T-helper 17 cell (primary cell): ENCODE data around the gene KATNAL2. TPM values are rescaled to one million over a fixed set of nuclear protein-coding genes. Genes with fewer than 3 reads are reported as not detected.

Experiments used
- ATAC-seq: fragments of 150-1000 bp; cut with Tn5 transposase; 2 replicates; pipeline ENCODE4 v1.10.0; 2021; ENCODE audit warnings: mild to moderate bottlenecking, moderate library complexity
- DNase-seq, 3 donors: peaks; one replicate each; pipeline versions ENCODE4 v3.0.0 to v3.0.0-alpha.2; 2020 to 2021
- H3K9me3 ChIP-seq: one replicate; pipeline ENCODE4 v1.7.0; 2013; ENCODE audit warnings: low read length, mild to moderate bottlenecking; ENCODE audit not compliant: control insufficient read depth, poor library complexity, severe bottlenecking
- H3K27ac Mint-ChIP-seq: one replicate; pipeline ENCODE4 v1.8.0; 2022; ENCODE audit warnings: mild to moderate bottlenecking, moderate library complexity, mixed read lengths
- H3K27me3 Mint-ChIP-seq: one replicate; pipeline ENCODE4 v1.8.0; 2022; ENCODE audit warnings: mixed read lengths
- H3K36me3 Mint-ChIP-seq: one replicate; pipeline ENCODE4 v1.8.0; 2022; ENCODE audit warnings: low read depth, mixed read lengths
- H3K4me1 Mint-ChIP-seq: one replicate; pipeline ENCODE4 v1.8.0; 2022; ENCODE audit warnings: mild to moderate bottlenecking, mixed read lengths
- H3K4me3 Mint-ChIP-seq: one replicate; pipeline ENCODE4 v1.8.0; 2022; ENCODE audit warnings: mild to moderate bottlenecking, moderate library complexity, mixed read lengths
- total RNA-seq, 4 donors: library from RNA in 2 of 4; stranded (reverse) in 2 of 4; gene quantifications; one replicate each; pipeline ENCODE4 v1.2.3 and lab custom pipeline; 2022 to 2026

The KATNAL2 gene
- total RNA-seq, 2 donors from 2014 or later: 0.86 to 0.97 TPM

DNA sequence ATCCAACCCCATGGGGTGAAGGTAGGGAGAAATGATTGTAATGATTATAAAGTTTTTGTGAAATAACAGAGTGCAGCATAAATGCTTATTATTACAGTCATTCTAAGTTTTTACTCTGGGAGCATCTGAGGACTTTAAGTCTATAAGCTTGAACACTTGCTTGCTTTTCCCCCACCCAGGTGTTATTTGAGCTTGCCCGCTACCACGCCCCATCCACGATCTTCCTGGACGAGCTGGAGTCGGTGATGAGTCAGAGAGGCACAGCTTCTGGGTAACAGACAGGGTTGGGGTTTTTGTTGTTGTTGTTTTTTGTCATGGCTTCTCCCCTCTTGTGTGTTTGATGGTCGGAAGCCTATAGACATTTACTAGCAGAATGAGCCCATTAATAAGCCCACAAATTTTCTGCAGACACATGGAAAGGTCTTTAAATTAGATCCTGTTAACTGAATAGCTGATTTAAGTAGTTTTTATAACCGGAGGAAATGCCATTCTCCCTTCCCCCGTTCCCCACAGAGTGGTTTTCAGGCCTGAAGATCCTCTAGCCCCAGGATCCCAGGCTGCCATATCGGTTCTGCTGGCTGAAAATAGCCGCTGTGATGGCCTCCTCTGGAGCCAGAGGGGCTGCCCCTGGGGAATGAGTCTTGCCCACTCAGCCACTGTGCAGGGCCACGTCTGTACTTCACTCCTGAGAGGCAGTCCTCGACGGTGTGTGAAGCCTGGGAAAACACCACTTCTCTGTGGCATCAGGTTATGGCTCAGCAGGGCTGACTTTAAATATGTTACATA is 157.9 kb downstream of the KATNAL2 start:
- ATAC-seq: no peak
- no peak overlapping the region for H3K27ac Mint-ChIP-seq
- H3K27me3 Mint-ChIP-seq: peaks cover 20% of the 10 kb centered on the region
- peaks cover 2% of the 10 kb centered on the region for H3K36me3 Mint-ChIP-seq
- H3K4me3 Mint-ChIP-seq: no peak overlapping the region
- no peaks in the 10 kb centered on the region for H3K9me3 ChIP-seq
- DNase-seq: no peak
- H3K4me1 Mint-ChIP-seq: no peaks in the 10 kb centered on the region

GRCh38 chr18:47077111-47077510 is 159.7 kb downstream of the KATNAL2 start:
- peaks cover 2% of the 10 kb centered on the region for H3K36me3 Mint-ChIP-seq
- no peaks in the 10 kb centered on the region for H3K4me1 Mint-ChIP-seq
- H3K27ac Mint-ChIP-seq: no peak overlapping the region
- H3K9me3 ChIP-seq: no peaks in the 10 kb centered on the region
- no peak overlapping the region for H3K4me3 Mint-ChIP-seq
- no peak for DNase-seq
- no peak for ATAC-seq
- H3K27me3 Mint-ChIP-seq: peaks cover 10% of the 10 kb centered on the region

GRCh38 chr18:47080872-47081271 is 163.5 kb downstream of the KATNAL2 start:
- no peak for DNase-seq
- no peaks in the 10 kb centered on the region for H3K4me1 Mint-ChIP-seq
- no peaks in the 10 kb centered on the region for H3K27me3 Mint-ChIP-seq
- H3K4me3 Mint-ChIP-seq: no peak overlapping the region
- ATAC-seq: no peak
- H3K27ac Mint-ChIP-seq: no peak overlapping the region
- peaks cover 4% of the 10 kb centered on the region for H3K36me3 Mint-ChIP-seq
- H3K9me3 ChIP-seq: no peaks in the 10 kb centered on the region

GRCh38 chr18:47081578-47081977 is 164.2 kb downstream of the KATNAL2 start:
- Mint-ChIP-seq H3K4me1 (no peaks in the 10 kb centered on the region), H3K27me3 (no peaks in the 10 kb centered on the region), H3K4me3 (no peak overlapping the region), H3K36me3 (peaks cover 4% of the 10 kb centered on the region), H3K27ac (no peak overlapping the region)
- ATAC-seq: no peak
- no peaks in the 10 kb centered on the region for H3K9me3 ChIP-seq
- DNase-seq: no peak

GRCh38 chr18:47087676-47088075 is 170.3 kb downstream of the KATNAL2 start:
- no peak overlapping the region for H3K27ac Mint-ChIP-seq
- no peak overlapping the region for H3K4me3 Mint-ChIP-seq
- peaks cover 7% of the 10 kb centered on the region for H3K36me3 Mint-ChIP-seq
- no peaks in the 10 kb centered on the region for H3K9me3 ChIP-seq
- DNase-seq: no peak
- H3K4me1 Mint-ChIP-seq: no peaks in the 10 kb centered on the region
- ATAC-seq: no peak
- no peaks in the 10 kb centered on the region for H3K27me3 Mint-ChIP-seq

DNA sequence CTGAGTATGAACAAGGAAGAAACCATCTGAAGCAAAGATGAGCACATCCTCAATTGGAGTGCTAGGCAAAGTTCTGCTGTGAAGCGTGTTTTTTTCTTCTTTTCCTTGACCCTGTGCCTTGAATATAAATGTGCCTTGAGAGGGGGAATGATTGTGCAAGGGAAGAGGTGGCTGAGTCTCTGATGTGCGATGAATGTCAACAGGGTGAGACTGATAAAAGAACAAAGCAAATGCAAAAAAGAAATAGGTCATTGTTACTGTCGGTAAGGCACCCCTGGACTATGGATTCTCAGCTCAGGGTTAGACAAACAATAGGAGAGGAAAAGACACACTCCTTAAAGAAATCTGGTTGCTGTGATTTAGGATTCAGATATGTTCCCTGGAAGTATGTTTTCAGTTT is 178.4 kb downstream of the KATNAL2 start:
- Mint-ChIP-seq H3K4me3 (no peak overlapping the region), H3K4me1 (no peaks in the 10 kb centered on the region), H3K27me3 (no peaks in the 10 kb centered on the region), H3K27ac (no peak overlapping the region), H3K36me3 (peaks cover 6% of the 10 kb centered on the region)
- ATAC-seq (no peak), DNase-seq (no peak)
- no peaks in the 10 kb centered on the region for H3K9me3 ChIP-seq

DNA sequence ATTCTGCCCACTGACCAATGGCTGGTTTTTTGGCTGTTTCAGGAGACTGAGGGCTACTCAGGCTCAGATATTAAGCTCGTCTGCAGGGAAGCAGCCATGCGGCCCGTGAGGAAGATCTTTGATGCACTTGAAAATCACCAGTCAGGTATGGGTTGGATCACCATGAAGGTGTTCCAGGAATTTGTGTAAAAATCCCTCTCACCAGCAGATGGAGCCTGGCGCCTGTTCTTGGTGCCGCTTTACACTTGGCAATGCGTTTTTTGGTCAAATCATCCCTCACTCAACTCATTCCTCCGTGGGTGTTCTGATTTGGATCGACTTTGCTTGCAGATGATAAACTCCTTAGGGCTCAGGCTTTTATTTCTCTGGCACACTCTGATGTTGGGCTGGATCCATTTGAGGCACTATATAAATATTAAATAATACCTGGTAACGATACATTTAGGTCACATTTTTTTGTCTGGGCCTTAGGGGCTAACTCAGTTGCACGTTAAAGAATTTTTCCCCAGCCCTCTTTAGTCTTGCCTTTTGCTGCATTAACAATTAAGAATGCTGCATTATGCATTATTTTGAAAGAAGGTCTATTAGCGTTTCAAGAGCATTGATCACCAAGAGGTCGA is 182.9 kb downstream of the KATNAL2 start:
- Mint-ChIP-seq H3K4me3 (no peak overlapping the region), H3K4me1 (peaks cover 2% of the 10 kb centered on the region), H3K36me3 (peaks cover 10% of the 10 kb centered on the region), H3K27ac (no peak overlapping the region), H3K27me3 (no peaks in the 10 kb centered on the region)
- H3K9me3 ChIP-seq: no peaks in the 10 kb centered on the region
- ATAC-seq: peak; percentile 61
- peak; percentile 26 to 55 (median 33) for DNase-seq

- no peak overlapping the region for H3K27ac Mint-ChIP-seq
- H3K4me1 Mint-ChIP-seq: peaks cover 2% of the 10 kb centered on the region
- H3K36me3 Mint-ChIP-seq: peaks cover 3% of the 10 kb centered on the region
- H3K4me3 Mint-ChIP-seq: no peak overlapping the region
- no peaks in the 10 kb centered on the region for H3K9me3 ChIP-seq
- no peak for DNase-seq
- no peak for ATAC-seq
- no peaks in the 10 kb centered on the region for H3K27me3 Mint-ChIP-seq
Measured at GRCh38 chr18:47108373-47108772, 191.0 kb downstream of the KATNAL2 start.

- no peaks in the 10 kb centered on the region for H3K9me3 ChIP-seq
- peaks cover 3% of the 10 kb centered on the region for H3K36me3 Mint-ChIP-seq
- H3K4me1 Mint-ChIP-seq: peaks cover 2% of the 10 kb centered on the region
- H3K27me3 Mint-ChIP-seq: no peaks in the 10 kb centered on the region
- DNase-seq: no peak
- H3K4me3 Mint-ChIP-seq: no peak overlapping the region
- H3K27ac Mint-ChIP-seq: no peak overlapping the region
- ATAC-seq: no peak
Measured at GRCh38 chr18:47108998-47109405, 191.6 kb downstream of the KATNAL2 start.

DNA sequence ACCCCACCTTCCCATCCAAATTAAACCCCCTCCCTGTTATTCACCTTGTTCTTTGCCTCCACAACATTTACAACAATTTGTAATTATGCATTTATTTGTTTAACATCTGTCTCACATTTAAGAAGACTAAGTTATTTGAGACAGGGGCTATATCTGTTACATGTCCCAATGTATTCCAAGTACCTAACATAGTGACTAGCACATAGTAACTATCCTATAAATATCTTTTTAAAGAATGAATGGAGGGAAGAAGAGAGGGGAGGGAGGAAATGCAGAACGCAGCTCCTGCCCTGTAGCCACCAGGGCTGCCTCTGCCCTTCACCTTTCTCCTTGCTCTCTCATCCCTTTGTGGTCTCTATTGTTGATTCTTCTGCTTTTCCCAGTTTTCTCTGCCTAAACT is 192.3 kb downstream of the KATNAL2 start:
- H3K9me3 ChIP-seq: no peaks in the 10 kb centered on the region
- no peak for DNase-seq
- no peaks in the 10 kb centered on the region for H3K27me3 Mint-ChIP-seq

GRCh38 chr18:47110492-47111274 is 193.3 kb downstream of the KATNAL2 start:
- H3K27ac Mint-ChIP-seq: peak overlapping the region; percentile 51

More for the DNA sequence above, 192.3 kb downstream of the KATNAL2 start:
- no peak overlapping the region for H3K4me3 Mint-ChIP-seq
- H3K36me3 Mint-ChIP-seq: no peaks in the 10 kb centered on the region
- H3K4me1 Mint-ChIP-seq: peaks cover 2% of the 10 kb centered on the region
- no peak overlapping the region for H3K27ac Mint-ChIP-seq
- no peak for ATAC-seq

GRCh38 chr18:47113796-47114540 is 196.6 kb downstream of the KATNAL2 start:
- H3K27me3 Mint-ChIP-seq: no peaks in the 10 kb centered on the region
- no peak overlapping the region for H3K4me3 Mint-ChIP-seq
- H3K4me1 Mint-ChIP-seq: peaks cover 4% of the 10 kb centered on the region
- no peak overlapping the region for H3K27ac Mint-ChIP-seq
- peaks cover 2% of the 10 kb centered on the region for H3K36me3 Mint-ChIP-seq
- H3K9me3 ChIP-seq: no peaks in the 10 kb centered on the region
- ATAC-seq: no peak
- no peak for DNase-seq

More at GRCh38 chr18:47110492-47111274, 193.3 kb downstream of the KATNAL2 start:
- H3K27me3 Mint-ChIP-seq: no peaks in the 10 kb centered on the region
- H3K4me1 Mint-ChIP-seq: peaks cover 2% of the 10 kb centered on the region
- H3K36me3 Mint-ChIP-seq: no peaks in the 10 kb centered on the region
- DNase-seq: no peak
- H3K4me3 Mint-ChIP-seq: no peak overlapping the region
- ATAC-seq: no peak
- no peaks in the 10 kb centered on the region for H3K9me3 ChIP-seq

DNA sequence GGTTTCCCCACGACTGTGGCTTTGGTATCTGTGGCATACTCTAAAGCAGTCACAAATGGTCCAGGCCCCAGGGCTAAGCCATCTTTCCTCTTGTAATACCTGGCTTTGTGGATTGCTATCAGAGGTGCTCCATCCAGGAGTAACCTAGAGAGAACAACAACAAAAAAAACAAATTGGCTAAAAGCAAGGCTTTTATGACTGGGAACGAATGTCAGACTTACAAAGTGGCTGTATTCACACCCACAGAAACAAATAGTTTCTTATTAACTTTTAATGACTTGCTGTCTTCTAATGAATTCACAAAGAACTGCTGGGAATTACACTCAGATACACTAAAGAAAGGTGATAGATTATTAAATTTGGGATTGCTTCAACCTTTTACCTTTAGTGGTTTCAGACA is 197.8 kb downstream of the KATNAL2 start:
- Mint-ChIP-seq H3K4me3 (no peak overlapping the region), H3K27me3 (no peaks in the 10 kb centered on the region), H3K27ac (no peak overlapping the region), H3K36me3 (peaks cover 2% of the 10 kb centered on the region), H3K4me1 (peaks cover 2% of the 10 kb centered on the region)
- ATAC-seq: no peak
- no peak for DNase-seq
- H3K9me3 ChIP-seq: no peaks in the 10 kb centered on the region
